ENCODE data around the gene KIAA1671.

The KIAA1671 gene

DNA sequence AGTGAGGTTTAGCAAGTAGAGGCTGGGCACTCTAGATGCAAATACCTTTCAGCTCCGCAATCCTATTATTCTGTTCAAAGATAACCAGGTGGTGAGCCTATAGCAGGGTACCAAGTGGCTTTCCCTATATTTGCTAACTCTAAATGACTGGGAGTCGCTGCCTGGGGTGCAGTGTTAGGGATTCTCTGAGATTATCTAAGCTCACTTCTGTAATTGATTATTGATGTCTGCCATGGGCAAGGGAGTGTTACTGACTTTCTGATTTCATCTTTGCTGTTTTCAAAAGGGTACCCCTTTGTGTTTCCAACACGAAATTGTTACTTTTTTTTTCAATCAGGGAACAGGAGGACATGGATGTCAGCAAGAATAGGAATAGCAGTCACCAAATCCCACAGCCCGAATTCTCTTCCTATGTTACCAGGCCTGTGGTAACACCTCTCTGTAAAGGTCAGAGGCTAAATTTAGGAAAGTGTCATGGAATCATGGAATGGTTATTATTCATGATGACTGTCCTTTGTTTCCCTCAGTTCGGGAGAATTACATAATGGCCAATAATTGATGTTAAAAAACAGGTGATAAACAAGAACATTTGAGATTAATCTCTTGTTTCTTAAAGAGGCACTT, 184.5 kb downstream of the KIAA1671 start:
- Histone ChIP-seq H3F3A (ENCODE audit: low read depth) (no peaks in the 10 kb centered on the region), H3K4me2 (ENCODE audit: low read depth, low read length, poor library complexity, severe bottlenecking) (no peak overlapping the region), H4K20me1 (ENCODE audit: insufficient read depth, low read length, poor library complexity, severe bottlenecking) (no peaks in the 10 kb centered on the region), H2AFZ (ENCODE audit: low read length) (no peak overlapping the region), H3K9me2 (replicated peaks; ENCODE audit: low read depth, low read length) (no peaks in the 10 kb centered on the region), H3K9me3 (ENCODE audit: insufficient read depth, low read depth, low read length) (no peaks in the 10 kb centered on the region), H3K79me2 (ENCODE audit: insufficient read depth, low read length) (no peaks in the 10 kb centered on the region), H3K27me3 (ENCODE audit: insufficient read depth, low read length, poor library complexity, severe bottlenecking) (no peaks in the 10 kb centered on the region), H3K9ac (ENCODE audit: low read depth, low read length, poor library complexity, severe bottlenecking) (no peak overlapping the region), H3K4me1 (ENCODE audit: insufficient read depth, low read length, poor library complexity, severe bottlenecking) (no peaks in the 10 kb centered on the region), H3K36me3 (ENCODE audit: insufficient read depth, low read length) (no peaks in the 10 kb centered on the region), H3K4me3 (ENCODE audit: low read length, poor library complexity, severe bottlenecking) (no peak overlapping the region)
- TF ChIP-seq EZH2phosphoT487 (IDR thresholded peaks at IDR 0.05; ENCODE audit: borderline replicate concordance): no peak
- TF ChIP-seq, protein P1, sequence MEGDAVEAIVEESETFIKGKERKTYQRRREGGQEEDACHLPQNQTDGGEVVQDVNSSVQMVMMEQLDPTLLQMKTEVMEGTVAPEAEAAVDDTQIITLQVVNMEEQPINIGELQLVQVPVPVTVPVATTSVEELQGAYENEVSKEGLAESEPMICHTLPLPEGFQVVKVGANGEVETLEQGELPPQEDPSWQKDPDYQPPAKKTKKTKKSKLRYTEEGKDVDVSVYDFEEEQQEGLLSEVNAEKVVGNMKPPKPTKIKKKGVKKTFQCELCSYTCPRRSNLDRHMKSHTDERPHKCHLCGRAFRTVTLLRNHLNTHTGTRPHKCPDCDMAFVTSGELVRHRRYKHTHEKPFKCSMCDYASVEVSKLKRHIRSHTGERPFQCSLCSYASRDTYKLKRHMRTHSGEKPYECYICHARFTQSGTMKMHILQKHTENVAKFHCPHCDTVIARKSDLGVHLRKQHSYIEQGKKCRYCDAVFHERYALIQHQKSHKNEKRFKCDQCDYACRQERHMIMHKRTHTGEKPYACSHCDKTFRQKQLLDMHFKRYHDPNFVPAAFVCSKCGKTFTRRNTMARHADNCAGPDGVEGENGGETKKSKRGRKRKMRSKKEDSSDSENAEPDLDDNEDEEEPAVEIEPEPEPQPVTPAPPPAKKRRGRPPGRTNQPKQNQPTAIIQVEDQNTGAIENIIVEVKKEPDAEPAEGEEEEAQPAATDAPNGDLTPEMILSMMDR (conservative IDR thresholded peaks at IDR 0.05; ENCODE audit: low read length): no peak

DNA sequence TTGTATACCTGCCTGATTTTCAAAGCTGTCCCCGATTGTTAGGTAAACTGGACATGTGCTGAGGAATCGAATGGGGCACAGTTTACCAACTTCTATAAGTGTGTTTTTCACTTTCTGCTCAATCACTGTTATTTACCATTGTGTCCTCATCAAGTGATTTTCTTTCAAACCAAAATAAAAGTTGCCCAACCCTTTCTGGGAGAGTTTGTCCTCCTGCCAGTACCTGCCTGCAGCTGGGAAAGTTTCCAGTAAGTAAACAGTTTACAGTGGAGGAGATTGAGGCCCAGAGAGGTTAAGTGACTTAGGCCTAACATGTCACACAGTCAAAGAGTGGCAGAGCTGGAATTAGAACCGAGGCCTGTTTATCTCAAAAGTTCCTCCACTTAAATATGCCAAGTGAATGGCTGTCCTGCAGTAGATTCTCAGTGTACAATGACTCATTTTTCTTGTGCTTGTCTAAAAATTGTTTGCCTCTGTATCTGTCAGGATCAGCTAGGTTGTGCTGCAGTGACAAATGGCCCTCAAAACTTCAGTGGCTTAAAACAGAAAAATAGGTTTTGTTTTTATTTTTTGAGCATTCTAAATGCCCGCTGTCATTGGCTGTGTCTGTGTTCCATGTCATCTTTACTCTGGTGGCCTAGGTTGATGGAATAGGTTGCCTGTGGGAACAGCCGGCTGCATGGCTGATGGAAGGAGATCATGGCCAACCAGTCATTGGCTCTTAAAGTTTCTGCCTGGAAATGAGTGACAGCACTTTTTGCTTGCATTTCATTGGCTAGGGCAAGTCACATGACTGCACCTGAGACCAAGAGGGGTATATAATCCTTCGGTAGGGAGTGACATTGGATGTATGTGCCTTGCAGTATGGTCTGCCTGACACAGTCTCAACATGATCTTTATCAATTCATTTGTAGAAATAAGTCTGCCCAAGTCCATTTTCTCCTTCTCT, 185.3 kb downstream of the KIAA1671 start:
- Histone ChIP-seq H3K9me3 (ENCODE audit: insufficient read depth, low read depth, low read length) (no peaks in the 10 kb centered on the region), H3K27me3 (ENCODE audit: insufficient read depth, low read length, poor library complexity, severe bottlenecking) (no peaks in the 10 kb centered on the region), H3K9me2 (replicated peaks; ENCODE audit: low read depth, low read length) (no peaks in the 10 kb centered on the region), H3K4me1 (ENCODE audit: insufficient read depth, low read length, poor library complexity, severe bottlenecking) (no peaks in the 10 kb centered on the region), H3K36me3 (ENCODE audit: insufficient read depth, low read length) (no peaks in the 10 kb centered on the region), H4K20me1 (ENCODE audit: insufficient read depth, low read length, poor library complexity, severe bottlenecking) (no peaks in the 10 kb centered on the region), H3K79me2 (ENCODE audit: insufficient read depth, low read length) (no peaks in the 10 kb centered on the region), H2AFZ (ENCODE audit: low read length) (no peak overlapping the region), H3K9ac (ENCODE audit: low read depth, low read length, poor library complexity, severe bottlenecking) (no peak overlapping the region), H3K4me2 (ENCODE audit: low read depth, low read length, poor library complexity, severe bottlenecking) (no peak overlapping the region), H3K4me3 (ENCODE audit: low read length, poor library complexity, severe bottlenecking) (no peak overlapping the region), H3F3A (ENCODE audit: low read depth) (no peaks in the 10 kb centered on the region)
- TF ChIP-seq, protein P1 (conservative IDR thresholded peaks at IDR 0.05; ENCODE audit: low read length): no peak
- no peak for TF ChIP-seq EZH2phosphoT487 (IDR thresholded peaks at IDR 0.05; ENCODE audit: borderline replicate concordance)

DNA sequence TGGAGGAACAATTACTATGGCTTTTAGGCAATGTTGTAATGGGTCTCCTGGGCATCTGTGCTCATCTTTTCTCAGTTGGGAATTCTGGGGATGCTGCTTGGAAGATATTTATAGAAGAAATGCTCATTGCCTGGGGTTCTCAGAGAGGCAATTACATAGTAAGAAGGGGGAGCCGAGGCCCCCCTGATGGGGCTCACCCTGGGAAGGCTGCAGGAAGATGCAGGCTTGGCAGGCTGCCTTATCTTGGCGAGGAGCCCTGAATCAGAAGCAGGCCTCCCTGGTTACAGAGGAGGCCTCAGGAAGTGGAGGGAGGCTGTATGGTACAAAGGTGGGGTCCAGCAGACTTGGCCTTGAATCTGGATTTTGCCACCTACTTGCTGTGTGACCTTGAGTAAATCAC, 186.5 kb downstream of the KIAA1671 start:
- no peaks in the 10 kb centered on the region for H4K20me1 ChIP-seq (ENCODE audit: insufficient read depth, low read length, poor library complexity, severe bottlenecking)
- H3K79me2 ChIP-seq (ENCODE audit: insufficient read depth, low read length): no peaks in the 10 kb centered on the region
- H3K4me1 ChIP-seq (ENCODE audit: insufficient read depth, low read length, poor library complexity, severe bottlenecking): no peaks in the 10 kb centered on the region
- no peaks in the 10 kb centered on the region for H3F3A ChIP-seq (ENCODE audit: low read depth)
- no peak overlapping the region for H3K9ac ChIP-seq (ENCODE audit: low read depth, low read length, poor library complexity, severe bottlenecking)
- TF ChIP-seq, protein P1 (conservative IDR thresholded peaks at IDR 0.05; ENCODE audit: low read length): no peak
- no peak overlapping the region for H3K4me3 ChIP-seq (ENCODE audit: low read length, poor library complexity, severe bottlenecking)
- no peaks in the 10 kb centered on the region for H3K36me3 ChIP-seq (ENCODE audit: insufficient read depth, low read length)
- no peak overlapping the region for H3K4me2 ChIP-seq (ENCODE audit: low read depth, low read length, poor library complexity, severe bottlenecking)
- H3K9me3 ChIP-seq (ENCODE audit: insufficient read depth, low read depth, low read length): no peaks in the 10 kb centered on the region
- no peak overlapping the region for H2AFZ ChIP-seq (ENCODE audit: low read length)
- H3K27me3 ChIP-seq (ENCODE audit: insufficient read depth, low read length, poor library complexity, severe bottlenecking): no peaks in the 10 kb centered on the region
- no peaks in the 10 kb centered on the region for H3K9me2 ChIP-seq (replicated peaks; ENCODE audit: low read depth, low read length)

Measured in Loucy (cell line).